ENCODE measurements around the gene SNX22.

DNA sequence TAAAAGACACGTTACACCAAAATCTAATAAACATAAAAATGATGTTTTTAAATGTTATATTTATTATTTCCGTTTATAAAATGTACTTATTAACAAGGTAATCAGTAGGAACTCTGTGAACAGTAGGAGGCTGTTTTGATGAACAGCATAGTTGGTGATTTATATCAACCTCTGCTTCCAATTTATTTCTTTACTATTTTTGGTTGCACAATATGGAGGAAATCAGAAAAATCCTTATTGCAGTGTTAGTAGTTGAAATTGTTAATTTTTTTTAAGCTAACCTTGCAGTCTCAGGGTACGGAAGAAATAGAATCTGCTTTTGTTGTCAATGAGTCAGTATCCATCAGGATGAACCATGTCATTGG, 5.0 kb upstream of the SNX22 start:
- TF ChIP-seq, protein P1, sequence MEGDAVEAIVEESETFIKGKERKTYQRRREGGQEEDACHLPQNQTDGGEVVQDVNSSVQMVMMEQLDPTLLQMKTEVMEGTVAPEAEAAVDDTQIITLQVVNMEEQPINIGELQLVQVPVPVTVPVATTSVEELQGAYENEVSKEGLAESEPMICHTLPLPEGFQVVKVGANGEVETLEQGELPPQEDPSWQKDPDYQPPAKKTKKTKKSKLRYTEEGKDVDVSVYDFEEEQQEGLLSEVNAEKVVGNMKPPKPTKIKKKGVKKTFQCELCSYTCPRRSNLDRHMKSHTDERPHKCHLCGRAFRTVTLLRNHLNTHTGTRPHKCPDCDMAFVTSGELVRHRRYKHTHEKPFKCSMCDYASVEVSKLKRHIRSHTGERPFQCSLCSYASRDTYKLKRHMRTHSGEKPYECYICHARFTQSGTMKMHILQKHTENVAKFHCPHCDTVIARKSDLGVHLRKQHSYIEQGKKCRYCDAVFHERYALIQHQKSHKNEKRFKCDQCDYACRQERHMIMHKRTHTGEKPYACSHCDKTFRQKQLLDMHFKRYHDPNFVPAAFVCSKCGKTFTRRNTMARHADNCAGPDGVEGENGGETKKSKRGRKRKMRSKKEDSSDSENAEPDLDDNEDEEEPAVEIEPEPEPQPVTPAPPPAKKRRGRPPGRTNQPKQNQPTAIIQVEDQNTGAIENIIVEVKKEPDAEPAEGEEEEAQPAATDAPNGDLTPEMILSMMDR (IDR thresholded peaks at IDR 0.05; ENCODE audit: poor library complexity) = no peak
- TF ChIP-seq EZH2phosphoT487 (IDR thresholded peaks at IDR 0.05; ENCODE audit: low read depth, severe bottlenecking, unreplicated experiment) = no peak
